ENCODE measurements around the gene LRFN5.

The LRFN5 gene

DNA sequence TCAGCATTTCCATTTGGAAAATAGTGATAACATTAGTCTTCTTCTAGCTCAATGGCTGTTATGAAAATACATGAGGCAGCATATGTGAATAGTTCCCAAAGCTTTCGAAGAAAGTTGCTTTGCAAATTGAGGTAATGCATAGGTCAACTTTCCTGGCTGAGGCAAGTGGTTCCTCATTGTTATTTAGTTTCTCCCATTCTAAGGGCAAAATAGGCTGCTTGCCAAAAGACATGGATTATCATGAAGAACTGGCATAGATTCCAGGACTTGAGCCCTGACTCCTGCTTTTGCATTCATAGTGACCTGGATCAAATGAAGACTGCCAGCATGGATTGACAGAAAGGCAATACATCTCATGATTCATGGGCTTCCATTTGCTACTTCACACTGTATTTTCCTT, 35.7 kb downstream of the LRFN5 start:
- H3K27ac ChIP-seq, result no peak overlapping the region
- TF ChIP-seq, protein P1, sequence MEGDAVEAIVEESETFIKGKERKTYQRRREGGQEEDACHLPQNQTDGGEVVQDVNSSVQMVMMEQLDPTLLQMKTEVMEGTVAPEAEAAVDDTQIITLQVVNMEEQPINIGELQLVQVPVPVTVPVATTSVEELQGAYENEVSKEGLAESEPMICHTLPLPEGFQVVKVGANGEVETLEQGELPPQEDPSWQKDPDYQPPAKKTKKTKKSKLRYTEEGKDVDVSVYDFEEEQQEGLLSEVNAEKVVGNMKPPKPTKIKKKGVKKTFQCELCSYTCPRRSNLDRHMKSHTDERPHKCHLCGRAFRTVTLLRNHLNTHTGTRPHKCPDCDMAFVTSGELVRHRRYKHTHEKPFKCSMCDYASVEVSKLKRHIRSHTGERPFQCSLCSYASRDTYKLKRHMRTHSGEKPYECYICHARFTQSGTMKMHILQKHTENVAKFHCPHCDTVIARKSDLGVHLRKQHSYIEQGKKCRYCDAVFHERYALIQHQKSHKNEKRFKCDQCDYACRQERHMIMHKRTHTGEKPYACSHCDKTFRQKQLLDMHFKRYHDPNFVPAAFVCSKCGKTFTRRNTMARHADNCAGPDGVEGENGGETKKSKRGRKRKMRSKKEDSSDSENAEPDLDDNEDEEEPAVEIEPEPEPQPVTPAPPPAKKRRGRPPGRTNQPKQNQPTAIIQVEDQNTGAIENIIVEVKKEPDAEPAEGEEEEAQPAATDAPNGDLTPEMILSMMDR (conservative IDR thresholded peaks at IDR 0.05), result no peak

DNA sequence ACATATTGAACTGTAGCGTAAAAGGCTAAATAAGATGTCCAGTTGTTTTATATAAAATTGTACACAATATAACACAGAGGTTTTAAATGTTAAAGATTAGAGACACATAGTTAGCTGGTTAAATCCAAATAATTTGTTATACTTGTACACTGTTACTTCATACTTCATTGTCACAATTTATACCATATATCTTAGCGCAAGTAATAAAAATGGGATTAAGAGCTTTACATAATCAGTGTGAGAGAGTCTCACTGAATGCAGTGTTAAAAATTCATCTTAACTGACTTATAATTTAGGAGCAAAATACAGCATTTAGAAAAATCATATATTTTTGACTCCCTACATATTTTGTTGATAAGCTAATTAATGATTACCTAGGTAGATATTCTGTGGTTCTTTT, 36.1 kb downstream of the LRFN5 start:
- TF ChIP-seq, protein P1 (conservative IDR thresholded peaks at IDR 0.05), result no peak
- no peak overlapping the region for H3K27ac ChIP-seq

DNA sequence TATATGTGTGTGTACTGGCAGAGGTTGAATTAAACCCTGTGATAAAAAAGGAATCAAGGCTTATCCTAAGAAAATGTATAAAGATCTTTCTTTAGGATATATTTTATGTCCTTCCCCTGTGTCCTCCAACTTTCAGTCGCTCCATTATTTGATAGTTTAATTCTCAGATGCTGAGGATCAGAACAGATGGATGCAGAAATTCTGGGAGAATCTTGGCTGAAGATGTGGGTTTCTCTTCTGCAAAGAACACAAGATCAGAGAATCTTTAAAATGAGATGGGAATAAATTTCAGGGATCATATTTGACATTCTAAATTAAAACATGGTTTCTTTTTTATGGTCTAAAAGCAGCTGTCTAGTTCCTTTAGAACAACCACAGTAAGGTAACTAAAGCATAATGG, 37.9 kb downstream of the LRFN5 start:
- TF ChIP-seq, protein P1 (conservative IDR thresholded peaks at IDR 0.05), result no peak
- H3K27ac ChIP-seq, result no peak overlapping the region

DNA sequence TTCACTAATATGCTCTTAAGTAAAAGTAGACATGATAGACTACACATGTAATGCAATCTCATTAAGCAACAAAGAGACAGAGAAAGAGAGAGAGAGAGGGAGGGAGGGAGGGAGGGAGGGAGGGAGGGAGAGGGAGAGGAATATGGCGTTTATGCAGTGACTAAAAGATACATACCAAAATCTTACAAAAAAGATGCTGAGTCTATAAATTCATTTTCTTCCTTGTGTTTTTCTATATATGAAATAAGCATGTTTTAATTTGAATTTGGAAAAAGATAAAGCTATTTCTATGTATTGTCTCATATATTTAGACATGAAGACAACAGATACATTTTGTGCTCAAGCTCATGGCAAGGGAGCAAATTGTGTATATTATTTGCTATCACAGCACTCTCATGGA, 44.1 kb downstream of the LRFN5 start:
- no peak overlapping the region for H3K27ac ChIP-seq
- TF ChIP-seq, protein P1 (conservative IDR thresholded peaks at IDR 0.05), result no peak

DNA sequence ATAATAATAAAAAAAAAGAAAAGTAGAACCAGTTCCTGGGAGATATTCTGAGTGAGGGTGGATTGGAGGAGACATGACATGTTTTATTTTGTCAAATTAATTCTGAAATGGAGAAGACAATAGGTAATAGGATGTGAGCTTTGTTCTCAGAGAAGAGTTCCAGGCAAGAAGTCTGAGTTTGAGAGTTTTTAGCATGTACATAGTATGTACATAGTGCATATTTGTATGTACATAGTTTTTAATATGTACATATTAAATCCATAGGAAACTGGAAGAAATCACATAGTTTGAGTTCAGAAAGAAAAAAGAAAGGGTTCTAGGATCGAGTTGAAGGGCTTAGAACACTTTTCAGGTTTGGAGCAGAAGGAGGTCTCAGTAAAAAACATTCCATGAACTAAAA, 47.5 kb downstream of the LRFN5 start:
- no peak overlapping the region for H3K27ac ChIP-seq
- TF ChIP-seq, protein P1 (conservative IDR thresholded peaks at IDR 0.05), result no peak

DNA sequence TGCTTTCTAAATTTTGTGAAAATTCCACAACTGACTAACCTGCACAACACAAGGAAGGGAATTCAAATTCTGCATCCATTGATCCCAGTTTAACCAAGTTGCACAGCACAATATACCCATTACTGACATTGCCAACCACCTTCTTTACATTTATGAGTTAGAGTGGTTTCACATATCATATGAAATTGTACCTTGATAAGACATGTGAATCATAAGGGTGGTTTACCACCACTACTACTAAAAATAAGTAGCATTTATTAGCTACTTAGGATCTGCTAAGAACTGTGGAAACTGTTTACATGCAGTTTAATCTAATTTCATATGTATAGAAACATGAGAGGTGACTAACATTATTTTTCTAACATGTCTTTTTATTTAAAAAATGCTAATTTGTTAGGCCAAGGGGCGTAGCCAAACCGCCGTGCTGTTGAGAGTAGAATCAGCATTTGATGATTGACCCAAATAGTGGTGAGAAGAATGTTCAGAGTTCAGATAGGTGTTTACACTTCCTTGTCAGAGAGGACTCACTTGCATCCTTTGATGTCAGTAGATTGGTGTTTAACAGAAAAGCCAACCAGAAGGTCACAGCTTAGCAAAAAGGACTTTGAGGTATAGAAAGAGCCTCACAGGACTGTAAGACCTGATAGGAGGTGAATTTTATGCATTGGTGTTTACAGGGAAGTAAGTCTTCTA, 56.2 kb downstream of the LRFN5 start:
- TF ChIP-seq, protein P1 (conservative IDR thresholded peaks at IDR 0.05), result no peak
- no peak overlapping the region for H3K27ac ChIP-seq

DNA sequence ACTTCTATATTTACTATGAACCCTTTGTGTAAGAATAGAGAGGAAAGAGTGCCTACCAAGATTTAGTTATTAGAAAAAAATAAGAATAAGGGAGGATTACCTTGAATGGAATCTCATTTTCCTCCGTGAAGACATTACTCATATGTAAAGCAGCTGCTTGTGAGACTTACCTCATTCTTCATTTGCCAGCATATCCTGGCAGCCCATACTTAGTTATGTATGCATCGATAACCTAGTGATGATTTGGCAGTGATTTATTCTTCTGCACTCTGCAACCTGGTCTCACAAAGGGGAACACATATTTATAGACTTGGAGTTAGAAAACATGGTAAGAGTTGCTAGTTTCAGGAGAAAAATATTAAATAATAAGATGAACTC, 56.8 kb downstream of the LRFN5 start:
- TF ChIP-seq, protein P1 (conservative IDR thresholded peaks at IDR 0.05), result no peak
- H3K27ac ChIP-seq, result no peak overlapping the region

All from VCaP (cell line).